Colonic mucosa (tissue), 4 donors: ENCODE data around the gene TSSK6. TPM values are rescaled to one million over a fixed set of nuclear protein-coding genes. Genes with fewer than 3 reads are reported as not detected.
A peak's percentile ranks its signal among the peaks of the same experiment; 100 is the strongest.

ENCODE experiments used
- DNase-seq: peaks from one replicate; pipeline ENCODE4 v3.0.0-alpha.2; 2020
- H3K27ac ChIP-seq: fragments of 200-600 bp; one replicate; pipeline ENCODE4 v1.8.0; 2021
- H3K27me3 ChIP-seq: fragments of 200-600 bp; one replicate; pipeline ENCODE4 v1.8.0; 2021
- H3K36me3 ChIP-seq: fragments of 200-600 bp; one replicate; pipeline ENCODE4 v1.8.0; 2021
- H3K4me1 ChIP-seq: fragments of 200-600 bp; one replicate; pipeline ENCODE4 v1.8.0; 2021; ENCODE audit warnings: mild to moderate bottlenecking
- H3K4me3 ChIP-seq: fragments of 200-600 bp; one replicate; pipeline ENCODE4 v1.8.0; 2021
- H3K9ac ChIP-seq, 2 donors: one replicate each; pipeline ENCODE4 v1.7.0; 2013; ENCODE audit warnings: control low read depth in 2 of 2, low read depth in 2 of 2, low read length in 2 of 2
- H3K9me3 ChIP-seq: fragments of 200-600 bp; one replicate; pipeline ENCODE4 v1.8.0; 2021
- intact Hi-C: fragments of 100-400 bp; cut with DNase I; formaldehyde crosslinking; loops from one replicate; pipeline ENCODE4 v1.14.1; 2022
- total RNA-seq, 2 donors: library from RNA; stranded (reverse); fragmentation: NEBNext Ultra II Directional in 1 of 2; extraction: Animal tissue kit (Norgen Biotek cat#: 25700) in 1 of 2; gene quantifications; one replicate each; pipeline ENCODE4 v1.2.1, GENCODE V29; 2021
- TF ChIP-seq, protein P1 (sequence below): fragments of 200-600 bp; IDR thresholded peaks from one replicate; pipeline ENCODE4 v1.8.0; 2022; ENCODE audit warnings: antibody characterized with exemption, mild to moderate bottlenecking
- donor health status: healthy.
- donor health status: DM: no; HTN: no; CAD: no.
- donor health status: DM: no; HTN: no; CAD: no.

TSSK6 gene
- total RNA-seq, 2 donors from 2014 or later = 2.2 to 3.6 TPM

- intact Hi-C loops = no loop called here
These were observed 7.8 kb upstream of the TSSK6 start for GRCh38 chr19:19523177-19523576.

GRCh38 chr19:19520989-19521388 is 5.6 kb upstream of the TSSK6 start:
- Histone ChIP-seq H3K4me3 (no peak overlapping the region), H3K27ac (no peak overlapping the region), H3K27me3 (no peaks in the 10 kb centered on the region), H3K4me1 (peaks cover 5% of the 10 kb centered on the region), H3K36me3 (no peaks in the 10 kb centered on the region), H3K9me3 (no peaks in the 10 kb centered on the region), H3K9ac (no peak overlapping the region)
- TF ChIP-seq, protein P1, sequence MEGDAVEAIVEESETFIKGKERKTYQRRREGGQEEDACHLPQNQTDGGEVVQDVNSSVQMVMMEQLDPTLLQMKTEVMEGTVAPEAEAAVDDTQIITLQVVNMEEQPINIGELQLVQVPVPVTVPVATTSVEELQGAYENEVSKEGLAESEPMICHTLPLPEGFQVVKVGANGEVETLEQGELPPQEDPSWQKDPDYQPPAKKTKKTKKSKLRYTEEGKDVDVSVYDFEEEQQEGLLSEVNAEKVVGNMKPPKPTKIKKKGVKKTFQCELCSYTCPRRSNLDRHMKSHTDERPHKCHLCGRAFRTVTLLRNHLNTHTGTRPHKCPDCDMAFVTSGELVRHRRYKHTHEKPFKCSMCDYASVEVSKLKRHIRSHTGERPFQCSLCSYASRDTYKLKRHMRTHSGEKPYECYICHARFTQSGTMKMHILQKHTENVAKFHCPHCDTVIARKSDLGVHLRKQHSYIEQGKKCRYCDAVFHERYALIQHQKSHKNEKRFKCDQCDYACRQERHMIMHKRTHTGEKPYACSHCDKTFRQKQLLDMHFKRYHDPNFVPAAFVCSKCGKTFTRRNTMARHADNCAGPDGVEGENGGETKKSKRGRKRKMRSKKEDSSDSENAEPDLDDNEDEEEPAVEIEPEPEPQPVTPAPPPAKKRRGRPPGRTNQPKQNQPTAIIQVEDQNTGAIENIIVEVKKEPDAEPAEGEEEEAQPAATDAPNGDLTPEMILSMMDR = no peak
- intact Hi-C loops = no loop called here
- DNase-seq = no peak

More at GRCh38 chr19:19523177-19523576, 7.8 kb upstream of the TSSK6 start:
- TF ChIP-seq, protein P1 = no peak
- H3K9me3 ChIP-seq = no peaks in the 10 kb centered on the region
- H3K4me3 ChIP-seq = no peak overlapping the region
- no peak overlapping the region for H3K27ac ChIP-seq
- H3K4me1 ChIP-seq = no peaks in the 10 kb centered on the region
- no peak for DNase-seq
- H3K27me3 ChIP-seq = no peaks in the 10 kb centered on the region
- H3K36me3 ChIP-seq = no peaks in the 10 kb centered on the region
- no peak overlapping the region for H3K9ac ChIP-seq

- intact Hi-C loops = no loop called here
- DNase-seq = no peak
- peak overlapping the region; percentile 65 for H3K4me3 ChIP-seq
- no peak overlapping the region for H3K9ac ChIP-seq
- peaks cover 8% of the 10 kb centered on the region for H3K4me1 ChIP-seq
- no peaks in the 10 kb centered on the region for H3K27me3 ChIP-seq
- H3K36me3 ChIP-seq = no peaks in the 10 kb centered on the region
- H3K9me3 ChIP-seq = no peaks in the 10 kb centered on the region
- no peak overlapping the region for H3K27ac ChIP-seq
- TF ChIP-seq, protein P1 = no peak
These were observed 1.9 kb upstream of the TSSK6 start for GRCh38 chr19:19517235-19517619.

DNA sequence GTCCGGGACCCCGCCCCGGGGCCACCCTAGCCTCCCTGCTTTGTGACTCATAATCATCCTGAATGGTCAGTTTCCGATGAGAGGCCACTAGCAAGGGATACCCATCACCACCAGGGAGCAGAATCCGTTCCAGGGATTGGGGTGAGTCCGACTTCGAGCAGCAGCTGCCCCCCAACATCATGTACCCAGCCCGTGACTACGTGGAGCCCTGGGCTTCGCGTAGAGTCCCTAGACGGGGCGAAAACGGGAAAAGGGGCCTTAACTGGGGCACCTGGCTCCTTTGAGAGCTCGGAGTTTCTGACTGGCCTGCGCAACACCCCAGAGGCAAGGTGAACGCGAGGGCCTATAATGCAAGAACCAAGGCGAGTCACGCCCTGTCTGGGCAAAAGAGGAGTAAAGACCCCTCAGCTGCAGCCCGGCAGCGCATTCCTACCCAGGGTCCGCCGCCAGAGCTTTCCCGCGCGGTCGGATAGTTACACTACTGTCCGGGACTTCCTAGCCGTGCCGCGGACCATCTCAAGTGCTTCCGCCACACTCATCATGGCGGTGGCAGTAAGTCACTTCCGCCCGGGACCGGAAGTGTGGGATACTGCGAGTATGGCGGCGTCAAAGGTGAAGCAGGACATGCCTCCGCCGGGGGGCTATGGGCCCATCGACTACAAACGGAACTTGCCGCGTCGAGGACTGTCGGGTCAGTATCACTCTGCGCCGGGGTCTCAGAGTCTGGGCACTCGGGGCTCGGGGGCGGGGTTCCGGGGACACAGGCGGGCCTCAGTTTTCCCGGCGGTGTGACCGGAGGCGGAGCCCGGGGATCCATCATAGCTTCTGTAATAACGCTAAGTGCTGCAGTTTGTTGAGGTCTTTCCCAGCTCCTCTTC is 533 bp upstream of the TSSK6 start, which contains the start of gene NDUFA13:
Gene NDUFA13 (plus strand): TSS at position 584 of the 878 bp plus-strand sequence. CDS start 14 bp downstream, at position 598.
- intact Hi-C loops = no loop called here
- Histone ChIP-seq H3K27ac (peak within 1 kb of the TSS; percentile 75), H3K36me3 (no peaks in the 10 kb centered on the region), H3K4me3 (peak within 1 kb of the TSS; percentile 65), H3K9me3 (no peaks in the 10 kb centered on the region), H3K9ac (peak within 1 kb of the TSS; percentile 76 to 92), H3K4me1 (peaks cover 8% of the 10 kb centered on the region), H3K27me3 (no peaks in the 10 kb centered on the region)
- peak; percentile 96 for DNase-seq
- TF ChIP-seq, protein P1 = no peak

- Histone ChIP-seq H3K9me3 (no peaks in the 10 kb centered on the region), H3K36me3 (no peaks in the 10 kb centered on the region), H3K27ac (no peak overlapping the region), H3K9ac (no peak overlapping the region), H3K4me3 (no peak overlapping the region), H3K4me1 (peaks cover 8% of the 10 kb centered on the region), H3K27me3 (no peaks in the 10 kb centered on the region)
- DNase-seq = peak; percentile 63
- TF ChIP-seq, protein P1 = no peak
- intact Hi-C loops = no loop called here
These were observed 1.1 kb downstream of the TSSK6 start for GRCh38 chr19:19514215-19514657.
